Epithelial cell of proximal tubule (primary cell): ENCODE data around the gene CACNA1C. TPM values are rescaled to one million over a fixed set of nuclear protein-coding genes. Genes with fewer than 3 reads are reported as not detected.

Experiments
- DNase-seq: peaks from one replicate; pipeline ENCODE4 v3.0.0-alpha.2; 2011; ENCODE audit warnings: low read depth
- H3K4me3 ChIP-seq: 2 replicates; pipeline ENCODE4 v1.5.1; 2011; ENCODE audit warnings: low read depth, mild to moderate bottlenecking, low read length
- CTCF ChIP-seq: conservative IDR thresholded peaks from 2 replicates; pipeline ENCODE4 v1.5.1; 2012; ENCODE audit warnings: low read depth, mild to moderate bottlenecking, low read length
- total RNA-seq: library from RNA; depleted of rRNA; stranded (reverse); fragments of >200 nt; gene quantifications from 2 replicates; pipeline ENCODE4 v1.2.3, GENCODE V29; 2015

Gene CACNA1C
- total RNA-seq, 1 donor from 2014 or later = not detected

GRCh38 chr12:2495417-2496112 lies 442.8 kb downstream of the CACNA1C start:
- no peak for TF ChIP-seq CTCF
- no peak overlapping the region for H3K4me3 ChIP-seq
- no peak for DNase-seq

DNA sequence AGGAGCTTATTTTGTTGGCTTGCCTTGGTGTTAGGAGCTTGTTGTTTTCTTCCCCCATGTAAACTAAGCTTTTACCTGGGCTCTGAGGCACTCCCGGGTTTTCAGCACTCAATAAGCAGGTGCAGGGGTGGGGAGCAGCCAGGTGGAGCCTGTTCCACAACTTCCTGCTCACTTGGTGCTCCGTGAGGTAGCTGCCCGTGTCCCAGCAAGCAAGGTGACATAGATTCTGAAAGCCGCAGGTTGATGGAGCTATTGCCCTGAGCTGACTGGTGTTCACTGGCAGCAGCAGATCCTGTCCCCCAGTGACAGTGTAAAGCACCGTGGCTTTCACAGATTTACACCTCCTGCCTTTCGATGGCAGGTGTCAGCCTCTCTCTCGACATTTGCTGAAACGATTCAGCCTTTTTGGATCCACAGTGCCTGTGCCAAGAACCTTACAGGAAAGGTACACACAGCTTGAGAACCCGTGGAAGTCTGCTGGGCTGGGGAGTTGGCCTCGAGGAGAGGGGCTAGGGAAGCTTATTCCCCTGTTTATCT lies 446.2 kb downstream of the CACNA1C start:
- no peak for TF ChIP-seq CTCF

DNA sequence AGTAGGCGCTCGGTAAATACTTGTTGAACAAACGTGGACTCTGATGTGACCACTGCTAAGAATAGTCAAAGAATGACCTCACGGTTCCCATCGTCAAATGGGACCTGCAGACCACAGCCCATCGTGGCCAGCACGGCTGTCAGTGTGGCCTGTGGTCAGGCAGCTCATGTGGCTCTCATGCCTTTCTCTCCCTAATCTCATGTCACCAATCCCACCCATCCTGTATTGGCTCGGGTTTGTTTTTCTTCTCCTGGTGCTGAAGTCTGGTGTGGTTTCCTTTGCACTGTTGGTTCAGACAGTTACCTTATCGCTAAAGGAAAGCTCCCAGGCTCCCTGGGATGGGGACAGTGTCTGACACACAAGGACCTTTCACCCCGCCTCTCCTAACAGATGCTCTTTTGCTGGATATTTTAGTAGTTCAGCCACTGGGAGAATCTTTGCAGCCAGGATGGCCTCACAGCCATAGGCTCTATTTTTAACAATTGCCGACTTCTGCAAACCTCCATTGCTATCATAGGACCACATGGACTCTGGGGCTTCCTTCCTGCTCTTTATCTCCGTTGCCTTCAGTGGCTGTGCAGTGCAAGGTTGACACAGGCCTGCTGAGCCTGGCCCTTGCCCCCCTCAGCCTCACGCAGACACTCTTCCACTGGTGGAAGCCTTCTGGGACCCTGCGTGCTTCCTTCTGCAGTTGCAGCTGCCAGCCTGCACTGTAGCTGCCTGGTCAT lies 448.8 kb downstream of the CACNA1C start:
- no peak for TF ChIP-seq CTCF
- no peak overlapping the region for H3K4me3 ChIP-seq
- DNase-seq = no peak

More for the DNA sequence above, 446.2 kb downstream of the CACNA1C start:
- no peak overlapping the region for H3K4me3 ChIP-seq
- no peak for DNase-seq

DNA sequence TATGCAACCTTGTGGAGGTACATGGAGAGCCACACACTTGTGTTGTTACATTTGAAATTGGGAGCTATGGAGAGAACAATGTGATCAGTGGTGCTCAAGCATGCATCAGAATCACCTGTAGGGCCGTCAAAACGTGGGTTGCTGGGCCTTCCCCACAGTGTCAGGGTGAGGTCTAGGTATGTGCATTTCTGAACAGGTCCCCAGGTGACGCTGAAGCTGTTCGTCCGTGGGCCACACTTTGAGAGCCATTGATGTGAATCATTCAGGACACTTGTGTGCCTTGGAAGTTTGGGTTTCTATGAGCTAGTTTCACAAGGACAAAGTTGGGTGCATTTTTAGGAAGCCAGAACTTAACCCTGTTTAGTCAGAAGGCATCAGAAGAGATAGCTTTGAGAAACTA lies 450.2 kb downstream of the CACNA1C start:
- TF ChIP-seq CTCF = no peak
- no peak for DNase-seq
- no peak overlapping the region for H3K4me3 ChIP-seq

- TF ChIP-seq CTCF = no peak
- no peak overlapping the region for H3K4me3 ChIP-seq
- DNase-seq = no peak
These were observed 451.0 kb downstream of the CACNA1C start for GRCh38 chr12:2503762-2504161.

DNA sequence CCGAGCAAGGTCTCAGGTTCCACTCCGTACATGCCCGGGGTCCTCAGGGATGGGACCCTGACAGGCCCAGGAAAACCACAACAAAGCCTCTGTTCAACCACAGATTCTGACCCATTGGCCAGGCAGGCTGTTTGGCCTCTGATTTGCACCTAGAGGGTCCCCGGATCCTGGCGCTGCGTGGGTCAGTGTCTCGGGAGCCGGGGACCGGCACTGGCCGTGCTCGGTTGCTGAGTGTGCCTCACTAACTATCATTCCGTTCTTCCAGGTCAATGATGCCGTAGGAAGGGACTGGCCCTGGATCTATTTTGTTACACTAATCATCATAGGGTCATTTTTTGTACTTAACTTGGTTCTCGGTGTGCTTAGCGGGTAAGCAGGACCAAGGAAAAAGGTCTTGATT lies 451.8 kb downstream of the CACNA1C start:
- no peak overlapping the region for H3K4me3 ChIP-seq
- no peak for DNase-seq
- TF ChIP-seq CTCF = no peak
